GM19238 (cell line): ENCODE measurements around the gene PRRG2.
"Not testable (repeated sequence)": the region's sequence is repeated elsewhere in the genome, so short reads cannot be mapped to it uniquely, and the experiment has no call there.

Experiments
- DNase-seq: peaks from one replicate; pipeline ENCODE4 v3.0.0; 2011; ENCODE audit warnings: low spot score; ENCODE audit not compliant: insufficient read length

Gene PRRG2

DNA sequence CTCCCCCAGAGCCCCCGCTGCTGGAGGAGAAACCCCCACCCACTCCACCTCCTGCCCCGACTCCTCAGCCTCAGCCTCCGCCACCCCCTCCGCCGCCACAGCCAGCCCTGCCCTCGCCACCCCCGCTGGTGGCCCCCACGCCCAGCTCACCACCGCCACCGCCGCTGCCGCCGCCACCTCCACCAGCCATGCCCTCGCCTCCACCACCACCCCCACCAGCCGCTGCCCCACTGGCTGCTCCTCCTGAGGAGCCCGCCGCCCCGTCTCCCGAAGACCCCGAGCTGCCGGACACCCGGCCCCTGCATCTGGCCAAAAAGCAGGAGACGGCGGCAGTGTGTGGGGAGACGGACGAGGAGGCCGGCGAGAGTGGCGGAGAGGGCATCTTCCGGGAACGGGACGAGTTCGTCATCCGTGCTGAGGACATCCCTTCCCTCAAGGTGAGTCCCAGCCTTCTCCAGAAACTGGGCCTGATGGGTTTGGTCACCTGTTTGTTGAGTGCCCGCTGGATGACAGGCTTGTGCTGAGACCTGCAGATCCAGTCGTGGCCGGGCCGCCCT is 20.4 kb downstream of the PRRG2 start:
- DNase-seq, result no peak

- DNase-seq, result no peak
Observed at GRCh38 chr19:49602806-49603205, 21.7 kb downstream of the PRRG2 start.

GRCh38 chr19:49605605-49606004 is 24.5 kb downstream of the PRRG2 start:
- DNase-seq, result no peak

DNA sequence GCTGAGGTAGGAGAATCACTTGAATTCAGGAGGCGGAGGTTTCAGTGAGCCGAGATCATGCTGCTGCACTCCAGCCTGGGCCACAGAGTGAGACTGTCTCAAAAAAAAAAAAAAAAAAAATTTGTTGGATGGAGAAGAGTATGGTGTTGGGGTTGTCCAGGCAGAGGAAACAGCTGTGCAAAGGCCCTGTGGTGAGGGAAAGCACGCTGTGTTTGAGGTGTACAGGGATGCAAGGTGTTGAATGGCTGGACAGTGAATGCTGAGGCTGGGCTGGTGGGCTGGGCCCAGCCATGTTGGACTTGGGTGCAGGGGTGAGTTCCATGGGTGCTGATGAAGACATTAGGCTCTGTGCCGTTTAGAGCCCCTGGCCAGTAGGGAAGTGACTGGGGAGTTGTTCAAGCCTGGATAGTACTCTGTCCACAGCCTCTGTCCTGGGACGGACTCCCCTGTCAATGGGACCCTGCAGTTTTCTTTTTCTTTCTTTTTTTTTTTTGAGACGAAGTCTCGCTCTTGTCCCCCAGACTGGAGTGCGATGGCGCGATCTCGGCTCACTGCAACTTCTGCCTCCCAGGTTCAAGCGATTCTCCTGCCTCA is 28.5 kb downstream of the PRRG2 start:
- no peak for DNase-seq

DNA sequence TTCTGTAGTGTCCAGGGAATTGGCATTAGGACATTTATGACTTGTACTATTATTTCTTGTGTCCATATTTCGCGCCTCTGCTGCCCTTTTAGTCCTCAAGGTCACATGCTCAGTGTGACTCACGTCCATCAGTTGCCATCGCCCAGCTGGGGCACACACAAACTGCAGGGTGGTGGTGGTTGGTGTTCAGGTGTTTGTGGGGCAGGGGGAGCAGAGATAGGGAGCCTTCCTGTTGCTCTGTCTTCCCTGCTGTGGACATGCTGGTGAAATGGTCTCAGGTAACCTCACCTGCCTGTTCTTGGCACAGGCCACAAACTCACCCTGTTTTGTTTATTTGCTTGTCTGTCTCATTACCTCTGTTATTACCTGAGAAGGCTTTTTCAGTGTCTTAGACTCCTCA is 32.3 kb downstream of the PRRG2 start:
- no peak for DNase-seq

DNA sequence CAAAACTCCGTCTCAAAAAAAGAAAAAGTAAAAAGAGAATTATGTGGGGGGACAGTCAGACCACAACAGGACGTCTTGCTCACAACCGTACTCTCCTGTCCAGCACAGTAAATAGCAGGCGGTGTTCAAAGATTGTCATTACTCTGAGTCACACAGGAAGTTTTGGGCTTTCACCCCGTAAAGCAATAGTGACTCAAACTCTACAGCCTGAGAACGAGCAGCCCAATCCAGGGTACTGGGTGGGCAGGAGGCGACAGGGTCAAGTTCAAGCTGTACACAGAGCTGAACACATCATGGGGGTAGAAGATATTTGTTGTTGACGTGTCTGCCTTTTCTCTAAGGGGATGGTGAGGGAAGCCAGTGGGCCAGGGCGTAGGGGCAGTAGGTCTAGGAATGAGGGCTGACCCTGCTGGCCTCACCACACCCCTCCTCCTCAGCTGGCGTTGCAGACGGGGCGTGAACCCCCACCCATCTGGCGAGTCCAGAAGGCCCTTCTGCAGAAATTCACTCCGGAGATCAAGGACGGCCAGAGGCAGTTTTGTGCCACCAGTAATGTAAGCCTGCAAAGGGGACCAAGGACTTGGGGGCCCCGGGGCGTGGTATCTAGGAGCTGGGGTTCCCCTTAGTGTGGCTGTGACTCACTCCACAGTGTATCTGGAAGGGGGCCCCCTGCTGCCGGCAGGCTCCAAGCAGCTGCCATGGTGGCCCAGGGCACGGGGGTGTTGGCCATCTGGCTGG is 33.1 kb downstream of the PRRG2 start:
- no peak for DNase-seq

DNA sequence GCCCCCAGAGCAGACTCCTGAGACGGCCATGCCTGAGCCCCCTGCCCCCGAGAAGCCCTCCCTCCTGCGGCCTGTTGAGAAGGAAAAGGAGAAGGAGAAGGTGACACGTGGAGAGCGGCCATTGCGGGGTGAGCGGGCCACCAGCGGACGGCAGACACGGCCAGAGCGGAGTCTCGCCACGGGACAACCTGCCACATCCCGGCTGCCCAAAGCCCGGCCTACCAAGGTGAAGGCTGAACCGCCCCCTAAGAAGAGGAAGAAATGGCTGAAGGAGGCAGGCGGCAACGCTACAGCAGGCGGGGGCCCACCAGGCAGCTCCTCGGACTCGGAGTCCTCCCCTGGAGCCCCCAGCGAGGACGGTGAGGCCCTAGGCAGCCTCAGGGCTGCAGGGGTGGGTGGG is 34.7 kb downstream of the PRRG2 start:
- DNase-seq, result no peak

DNA sequence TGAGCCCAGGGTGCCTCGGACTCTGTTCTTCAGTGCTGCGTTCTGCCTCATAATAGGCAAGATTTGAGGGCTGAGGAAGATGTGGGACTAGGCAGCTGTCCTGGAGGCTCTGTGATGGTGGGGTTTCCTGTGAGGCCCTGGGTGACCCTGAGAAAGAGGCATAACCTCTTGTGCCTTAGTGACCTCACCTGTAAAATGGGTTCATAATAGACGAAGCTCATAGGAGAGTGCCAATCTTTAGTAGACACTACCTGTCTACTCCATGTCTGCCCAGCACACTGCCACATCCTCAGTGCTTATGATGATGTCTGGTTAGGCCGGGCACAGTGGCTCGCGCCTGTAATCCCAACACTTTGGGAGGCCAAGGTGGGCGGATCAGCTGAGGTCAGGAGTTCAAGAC is 35.4 kb downstream of the PRRG2 start:
- no peak for DNase-seq

DNA sequence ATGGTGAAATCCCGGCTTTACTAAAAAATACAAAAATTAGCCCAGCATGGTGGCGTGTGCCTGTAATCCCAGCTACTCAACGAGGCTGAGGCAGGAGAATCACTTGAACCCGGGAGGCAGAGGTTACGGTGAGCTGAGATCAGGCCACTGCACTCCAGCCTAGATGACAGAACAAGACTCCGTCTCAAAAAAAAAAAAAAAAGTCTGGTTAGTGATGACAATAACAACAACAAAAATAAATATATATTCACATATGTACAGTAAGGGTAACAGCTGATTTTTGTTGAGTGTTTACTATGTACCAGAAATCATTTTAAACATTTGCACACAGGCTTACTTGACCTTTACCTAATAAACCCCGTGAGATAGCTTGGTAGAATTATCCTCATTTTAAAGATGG is 35.8 kb downstream of the PRRG2 start:
- DNase-seq, result no peak

DNA sequence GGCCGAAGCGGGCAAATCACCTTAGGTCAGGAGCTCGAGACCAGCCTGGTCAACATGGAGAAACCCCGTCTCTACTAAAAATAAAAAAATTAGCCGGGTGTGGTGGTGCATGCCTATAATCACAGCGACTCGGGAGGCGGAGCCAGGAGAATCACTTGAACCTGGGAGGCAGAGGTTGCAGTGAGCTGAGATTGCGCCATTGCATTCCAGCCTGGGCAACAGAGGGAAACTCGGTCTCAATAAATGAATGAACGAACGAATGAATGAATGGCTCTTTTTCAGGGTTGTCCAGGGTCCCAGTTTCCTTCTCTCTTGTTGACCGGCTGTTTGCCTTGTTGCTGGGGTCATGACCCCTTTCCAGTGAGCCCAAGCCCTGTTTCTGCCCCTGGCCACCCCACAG is 36.7 kb downstream of the PRRG2 start:
- not testable (repeated sequence) for DNase-seq

DNA sequence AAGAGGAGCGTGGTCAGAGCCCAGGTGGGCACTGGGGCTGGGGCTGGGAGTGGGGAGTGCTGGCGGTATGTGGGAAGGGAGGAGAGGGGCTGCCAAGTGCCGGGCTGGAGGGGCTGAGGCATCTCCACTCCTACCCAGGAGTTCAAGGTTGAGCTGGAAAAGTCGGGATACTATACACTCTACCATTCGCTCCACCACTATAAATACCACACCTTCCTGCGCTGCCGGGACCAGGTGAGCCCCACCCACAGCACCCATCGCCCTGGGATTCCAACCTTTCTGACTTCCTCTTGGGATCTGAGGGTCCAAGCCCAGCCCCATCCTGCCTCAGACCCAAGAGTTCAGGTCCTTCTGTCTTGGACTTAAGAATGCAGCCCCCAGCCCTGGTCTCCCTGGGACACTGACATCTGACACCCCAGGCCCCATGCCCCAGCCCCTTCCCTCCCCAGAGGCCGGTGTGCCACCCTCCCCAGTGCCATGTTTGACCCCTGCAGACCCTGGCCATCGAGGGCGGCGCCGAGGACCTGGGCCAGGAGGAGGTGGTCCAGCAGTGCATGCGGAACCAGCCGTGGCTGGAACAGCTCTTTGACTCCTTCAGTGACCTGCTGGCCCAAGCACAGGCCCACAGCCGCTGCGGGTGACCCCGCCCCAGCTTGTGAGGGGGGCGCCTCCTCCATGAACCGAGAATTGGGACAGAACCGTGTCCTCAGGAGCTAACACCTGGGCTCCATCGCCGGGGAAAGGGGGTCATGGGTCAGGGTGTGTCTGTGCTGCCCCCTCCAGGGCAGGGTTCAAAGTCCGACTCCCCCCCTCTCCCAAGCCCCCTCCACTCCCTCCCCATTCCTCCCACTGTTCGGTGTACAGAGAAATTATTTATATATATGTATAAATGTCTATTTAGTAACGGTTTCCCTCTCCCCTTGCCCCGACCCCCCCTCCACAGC is 44.1 kb downstream of the PRRG2 start:
- no peak for DNase-seq

GRCh38 chr19:49626226-49626625 is 45.1 kb downstream of the PRRG2 start:
- DNase-seq, result no peak

- DNase-seq, result no peak
Observed at GRCh38 chr19:49629659-49630058, 48.5 kb downstream of the PRRG2 start.

DNA sequence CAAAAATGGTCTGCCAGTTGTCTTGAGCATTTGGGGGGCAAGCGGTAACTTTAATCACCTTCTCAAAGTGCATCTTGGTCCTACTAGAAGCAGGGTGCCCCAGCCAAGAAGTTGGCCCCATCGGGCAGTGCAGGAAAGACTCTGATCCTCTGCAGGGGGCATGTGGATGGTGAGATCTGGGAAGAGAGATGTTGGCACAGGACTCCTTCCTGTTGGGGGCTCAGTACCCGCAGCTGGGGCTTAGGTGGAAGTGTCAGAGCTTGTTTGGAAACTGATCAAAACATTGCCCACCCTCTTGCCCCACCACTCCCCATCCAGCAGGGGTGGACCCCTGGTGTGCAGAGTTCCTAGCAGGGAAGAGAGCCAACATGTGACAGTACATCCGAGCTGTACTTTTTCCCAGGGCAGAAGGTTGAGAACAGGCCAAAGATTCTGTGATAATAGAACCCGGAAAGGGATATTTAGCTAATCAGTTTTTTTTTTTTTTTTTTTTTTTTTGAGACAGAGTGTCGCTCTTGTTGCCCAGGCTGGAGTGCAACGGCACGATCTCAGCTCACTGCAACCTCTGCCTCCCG is 50.0 kb downstream of the PRRG2 start:
- DNase-seq, result no peak

DNA sequence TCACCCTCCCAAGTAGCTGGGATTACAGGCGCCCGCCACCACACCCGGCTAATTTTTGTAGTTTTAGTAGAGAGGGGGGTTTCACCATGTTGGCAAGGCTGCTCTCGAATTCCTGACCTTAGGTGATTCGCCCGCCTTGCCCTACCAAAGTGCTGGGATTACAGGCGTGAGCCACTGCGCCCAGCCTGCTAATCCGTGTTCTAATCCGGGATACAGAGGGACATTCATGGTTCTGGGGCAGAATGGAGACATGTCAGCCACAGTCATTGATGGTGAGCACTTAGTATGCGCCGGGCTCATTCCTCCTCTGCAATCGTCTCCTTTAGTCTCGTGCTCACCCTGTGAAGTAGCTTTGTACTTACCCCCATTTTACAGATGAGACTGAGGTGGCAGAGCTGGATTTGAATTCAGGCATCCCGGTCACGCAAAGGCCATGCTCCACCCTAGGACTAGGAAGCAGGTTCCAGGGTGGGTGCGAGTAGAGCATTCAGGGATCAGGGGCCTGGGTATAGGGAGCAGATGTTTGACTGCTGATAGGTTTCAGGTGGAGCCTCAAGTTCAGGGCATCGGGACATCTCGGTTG is 50.6 kb downstream of the PRRG2 start:
- DNase-seq, result no peak

- DNase-seq, result no peak
Observed at GRCh38 chr19:49632576-49632975, 51.5 kb downstream of the PRRG2 start.

DNA sequence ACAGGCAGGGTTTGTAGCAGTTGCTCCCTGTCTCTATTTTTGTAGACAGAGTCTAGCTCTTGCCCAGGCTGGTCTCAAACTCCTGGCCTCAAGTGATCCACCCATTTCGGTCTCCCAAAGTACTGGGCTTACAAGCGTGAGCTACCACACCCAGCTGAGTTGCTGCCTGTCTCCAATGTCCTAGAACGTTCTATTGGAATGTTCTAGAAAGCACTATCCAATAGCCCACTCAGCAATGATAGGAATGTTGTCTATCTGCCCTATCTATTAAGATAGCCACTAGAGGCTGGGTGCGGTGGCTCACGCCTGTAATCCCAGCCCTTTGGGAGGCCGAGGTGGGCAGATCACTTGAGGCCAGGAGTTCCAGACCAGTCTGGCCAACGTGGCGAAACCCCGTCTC is 52.2 kb downstream of the PRRG2 start:
- not testable (repeated sequence) for DNase-seq

DNA sequence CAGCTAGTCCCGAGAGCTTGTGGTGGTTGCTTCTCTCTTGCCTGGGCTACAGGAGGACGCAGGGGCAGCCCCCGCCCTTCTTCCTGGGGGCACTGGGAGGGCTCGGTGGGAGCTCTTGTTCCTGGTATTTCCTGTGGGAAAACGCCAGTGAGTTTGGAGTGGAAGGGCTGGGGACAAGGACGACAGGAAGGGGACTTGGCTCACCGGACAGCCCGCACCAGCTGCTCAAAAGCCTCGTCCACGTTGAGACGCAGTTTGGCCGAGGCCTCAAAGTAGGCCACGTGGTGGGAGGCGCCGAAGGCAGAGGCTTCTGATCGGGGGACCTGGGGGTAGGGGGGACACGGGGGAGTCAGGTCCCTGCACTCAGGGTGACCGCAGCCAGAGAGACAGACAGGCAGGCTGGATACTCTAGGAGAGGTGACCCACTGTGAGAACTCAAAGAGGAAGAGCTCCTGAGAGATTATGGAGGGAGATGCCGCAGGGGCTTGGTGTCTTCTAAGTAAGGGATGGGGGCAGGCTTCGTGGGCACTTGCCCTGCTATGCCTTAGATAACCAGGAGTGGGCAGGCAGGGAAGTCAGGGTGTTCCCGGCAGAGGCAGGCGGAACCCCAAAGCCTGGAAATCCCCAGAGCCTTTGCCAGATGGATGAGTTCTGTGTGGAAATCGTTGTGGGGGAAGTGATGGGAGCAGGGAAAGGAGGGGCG is 54.6 kb downstream of the PRRG2 start:
- no peak for DNase-seq

GRCh38 chr19:49636233-49636932 is 55.3 kb downstream of the PRRG2 start:
- DNase-seq, result no peak
